Neural progenitor cell (in vitro differentiated cells): Measurements from ENCODE around the gene RPTOR.

Source experiments
- EZH2 ChIP-seq: fragments of 200-600 bp; sonication (generic); IDR thresholded peaks from 2 replicates; pipeline ENCODE4 v1.6.1; 2017; ENCODE audit warnings: antibody characterized with exemption, mild to moderate bottlenecking, moderate library complexity
- EZH2phosphoT487 ChIP-seq: fragments of 200-600 bp; sonication (generic); IDR thresholded peaks from 2 replicates; pipeline ENCODE4 v1.6.1; 2017; ENCODE audit warnings: antibody characterized with exemption
- TF ChIP-seq, protein P1 (sequence below): fragments of 200-600 bp; sonication (generic); IDR thresholded peaks from 2 replicates; pipeline ENCODE4 v1.5.1; 2017; ENCODE audit warnings: antibody characterized with exemption, mild to moderate bottlenecking

DNA sequence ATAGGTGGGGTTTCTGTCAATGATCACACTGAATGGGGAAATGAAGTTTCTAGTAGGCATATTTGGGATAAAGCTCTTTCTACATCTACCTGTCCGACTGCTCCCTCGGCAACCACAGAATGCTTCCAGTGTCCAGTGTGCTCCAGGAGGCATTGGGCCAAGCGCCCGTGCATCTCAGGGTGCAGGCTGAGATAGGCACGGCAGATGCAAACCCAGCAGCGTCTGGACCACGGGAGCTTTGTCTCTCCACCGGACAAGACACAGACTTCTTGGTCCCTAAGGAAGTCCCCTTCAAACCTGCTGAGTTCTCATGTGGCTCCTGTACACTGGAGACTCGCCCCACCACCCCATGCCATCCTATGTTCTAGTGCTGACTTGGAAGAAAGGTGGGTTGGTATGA lies 202.8 kb downstream of the RPTOR start:
- TF ChIP-seq, protein P1, sequence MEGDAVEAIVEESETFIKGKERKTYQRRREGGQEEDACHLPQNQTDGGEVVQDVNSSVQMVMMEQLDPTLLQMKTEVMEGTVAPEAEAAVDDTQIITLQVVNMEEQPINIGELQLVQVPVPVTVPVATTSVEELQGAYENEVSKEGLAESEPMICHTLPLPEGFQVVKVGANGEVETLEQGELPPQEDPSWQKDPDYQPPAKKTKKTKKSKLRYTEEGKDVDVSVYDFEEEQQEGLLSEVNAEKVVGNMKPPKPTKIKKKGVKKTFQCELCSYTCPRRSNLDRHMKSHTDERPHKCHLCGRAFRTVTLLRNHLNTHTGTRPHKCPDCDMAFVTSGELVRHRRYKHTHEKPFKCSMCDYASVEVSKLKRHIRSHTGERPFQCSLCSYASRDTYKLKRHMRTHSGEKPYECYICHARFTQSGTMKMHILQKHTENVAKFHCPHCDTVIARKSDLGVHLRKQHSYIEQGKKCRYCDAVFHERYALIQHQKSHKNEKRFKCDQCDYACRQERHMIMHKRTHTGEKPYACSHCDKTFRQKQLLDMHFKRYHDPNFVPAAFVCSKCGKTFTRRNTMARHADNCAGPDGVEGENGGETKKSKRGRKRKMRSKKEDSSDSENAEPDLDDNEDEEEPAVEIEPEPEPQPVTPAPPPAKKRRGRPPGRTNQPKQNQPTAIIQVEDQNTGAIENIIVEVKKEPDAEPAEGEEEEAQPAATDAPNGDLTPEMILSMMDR: no peak
- TF ChIP-seq EZH2: no peak
- no peak for TF ChIP-seq EZH2phosphoT487
